Fibroblast of peridontal ligament (primary cell): ENCODE data around the gene PTTG2.
"Not testable (repeated sequence)": the region's sequence is repeated elsewhere in the genome, so short reads cannot be mapped to it uniquely, and the experiment has no call there.

Source experiments
- DNase-seq: peaks from one replicate; pipeline ENCODE4 v3.0.0-alpha.2; 2010; ENCODE audit errors: extremely low read depth

The PTTG2 gene

GRCh38 chr4:37960098-37960497 is at the start of gene PTTG2:
Gene PTTG2 (plus strand): TSS chr4:37960398. CDS start chr4:37960435, 37 bp downstream.
- no peak for DNase-seq

GRCh38 chr4:37914539-37914938 is 45.7 kb upstream of the PTTG2 start:
- no peak for DNase-seq

- no peak for DNase-seq
Observed at GRCh38 chr4:37917388-37917787, 42.8 kb upstream of the PTTG2 start.

- no peak for DNase-seq
Observed at GRCh38 chr4:37918653-37919052, 41.5 kb upstream of the PTTG2 start.

GRCh38 chr4:37922328-37922727 is 37.9 kb upstream of the PTTG2 start:
- peak; percentile 55 for DNase-seq

GRCh38 chr4:37923089-37923488 is 37.1 kb upstream of the PTTG2 start:
- not testable (repeated sequence) for DNase-seq

GRCh38 chr4:37924946-37925345 is 35.3 kb upstream of the PTTG2 start:
- DNase-seq: no peak

GRCh38 chr4:37927434-37927833 is 32.8 kb upstream of the PTTG2 start:
- DNase-seq: no peak

- no peak for DNase-seq
Observed at GRCh38 chr4:37928426-37929416, 31.5 kb upstream of the PTTG2 start.

GRCh38 chr4:37934096-37934495 is 26.1 kb upstream of the PTTG2 start:
- DNase-seq: no peak

- DNase-seq: no peak
Observed at GRCh38 chr4:37934609-37935008, 25.6 kb upstream of the PTTG2 start.

- DNase-seq: no peak
Observed at GRCh38 chr4:37935026-37935425, 25.2 kb upstream of the PTTG2 start.

GRCh38 chr4:37936889-37937498 is 23.2 kb upstream of the PTTG2 start:
- DNase-seq: no peak

- DNase-seq: no peak
Observed at GRCh38 chr4:37938208-37938607, 22.0 kb upstream of the PTTG2 start.

GRCh38 chr4:37946503-37947179 is 13.6 kb upstream of the PTTG2 start:
- no peak for DNase-seq

GRCh38 chr4:37948542-37948941 is 11.7 kb upstream of the PTTG2 start:
- no peak for DNase-seq

GRCh38 chr4:37949636-37950426 is 10.4 kb upstream of the PTTG2 start:
- DNase-seq: no peak

GRCh38 chr4:37951461-37952352 is 8.5 kb upstream of the PTTG2 start:
- DNase-seq: no peak

- DNase-seq: no peak
Observed at GRCh38 chr4:37953156-37953555, 7.0 kb upstream of the PTTG2 start.

- DNase-seq: peak; percentile 34
Observed at GRCh38 chr4:37953620-37954293, 6.4 kb upstream of the PTTG2 start.
